Endothelial cell of umbilical vein (primary cell): ENCODE results near the gene PTDSS2. TPM values are rescaled to one million over a fixed set of nuclear protein-coding genes. Genes with fewer than 3 reads are reported as not detected.

ENCODE experiments used
- BruUV-seq: library from RNA; stranded (reverse); fragments of 400-500 nt; replicated peaks from 2 replicates; lab custom pipeline; 2021; lab: Mats Ljungman, UMichigan
- CTCF ChIA-PET: fragments of 300-600, 350-600 bp; sonication (Branson Sonifier 250); formaldehyde crosslinking; loops from one replicate; lab custom pipeline; 2021; ENCODE audit warnings: antibody characterized with exemption, inconsistent platforms; lab: Charles Lee
- POLR2A ChIA-PET: fragments of 300-600, 350-600 bp; sonication (Branson Sonifier 250); formaldehyde crosslinking; loops from one replicate; lab custom pipeline; 2021; ENCODE audit warnings: antibody characterized with exemption, inconsistent platforms; lab: Charles Lee
- DNase-seq: peaks from one replicate; pipeline ENCODE4 v3.0.0-alpha.2; 2011; ENCODE audit warnings: low read depth, low spot score
- FAIRE-seq: peaks from 2 replicates; lab custom pipeline; 2011; peaks lifted over from hg19 to GRCh38; lab: Jason Lieb, UNC
- H2AFZ ChIP-seq: 2 replicates; pipeline ENCODE4 v1.6.0; 2012; ENCODE audit warnings: low read depth, low read length, control low read depth, inconsistent platforms
- H3K27ac ChIP-seq: 2 replicates; pipeline ENCODE4 v1.5.1; 2011; ENCODE audit warnings: low read depth, mild to moderate bottlenecking, control low read depth, low read length, moderate library complexity; ENCODE audit not compliant: insufficient read depth
- H3K27me3 ChIP-seq, 2 experiments: 2 replicates each; pipeline versions ENCODE4 v1.6.0 to v1.6.1; 2011; ENCODE audit warnings: low read length in 2 of 2, mixed read lengths in 1 of 2; ENCODE audit not compliant: control insufficient read depth in 2 of 2, insufficient read depth in 2 of 2
- H3K36me3 ChIP-seq, 2 experiments: 2 replicates in 1 of 2; 3 replicates in 1 of 2; pipeline ENCODE4 v1.5.1; 2011; ENCODE audit warnings: low read length in 2 of 2, mild to moderate bottlenecking in 1 of 2, moderate library complexity in 1 of 2; ENCODE audit not compliant: control insufficient read depth in 2 of 2, insufficient read depth in 2 of 2; ENCODE audit errors: extremely low read depth in 1 of 2
- H3K4me1 ChIP-seq: 3 replicates; pipeline ENCODE4 v1.5.1; 2011; ENCODE audit warnings: mild to moderate bottlenecking, low read length; ENCODE audit not compliant: control insufficient read depth, insufficient read depth; ENCODE audit errors: extremely low read depth
- H3K4me2 ChIP-seq: 2 replicates; pipeline ENCODE4 v1.6.1; 2011; ENCODE audit warnings: low read length, control low read depth, mixed read lengths; ENCODE audit not compliant: insufficient read depth
- H3K4me3 ChIP-seq, 3 experiments: fragments of 200-600 bp in 1 of 3; sonication (generic), shearing (Covaris generic) in 1 of 3; replicated peaks in 1 of 3; 2 replicates each; pipeline ENCODE4 v1.5.1; 2011 to 2016; ENCODE audit warnings: control low read depth in 3 of 3, low read length in 3 of 3, mild to moderate bottlenecking in 2 of 3, inconsistent platforms in 1 of 3, low read depth in 1 of 3, moderate library complexity in 1 of 3; ENCODE audit not compliant: insufficient read depth in 1 of 3
- H3K79me2 ChIP-seq: 2 replicates; pipeline ENCODE4 v1.6.0; 2012; ENCODE audit warnings: low read length, inconsistent platforms; ENCODE audit not compliant: control insufficient read depth, insufficient read depth
- H3K9ac ChIP-seq: replicated peaks from 2 replicates; pipeline ENCODE3; 2011; ENCODE audit warnings: low read length, control low read depth; ENCODE audit not compliant: insufficient read depth; ENCODE audit errors: extremely low read depth
- H3K9me1 ChIP-seq: replicated peaks from 3 replicates; pipeline ENCODE4 v1.6.0; 2011; ENCODE audit warnings: mild to moderate bottlenecking, low read length; ENCODE audit not compliant: control insufficient read depth, insufficient read depth; ENCODE audit errors: extremely low read depth
- H3K9me3 ChIP-seq: replicated peaks from 2 replicates; pipeline ENCODE4 v1.5.1; 2012; ENCODE audit warnings: low read length, inconsistent platforms; ENCODE audit not compliant: control insufficient read depth, insufficient read depth
- H4K20me1 ChIP-seq: replicated peaks from 2 replicates; pipeline ENCODE3; 2011; ENCODE audit warnings: mild to moderate bottlenecking, low read length; ENCODE audit not compliant: control insufficient read depth, insufficient read depth; ENCODE audit errors: extremely low read depth
- EZH2 ChIP-seq: IDR thresholded peaks from 2 replicates; pipeline ENCODE4 v1.6.1; 2012; ENCODE audit warnings: borderline replicate concordance, low read depth, mild to moderate bottlenecking, moderate library complexity, low read length, inconsistent platforms; ENCODE audit not compliant: severe bottlenecking
- FOS ChIP-seq: IDR thresholded peaks from 2 replicates; pipeline ENCODE4 v1.6.1; 2011; ENCODE audit warnings: mild to moderate bottlenecking, low read length, moderate library complexity, borderline replicate concordance; ENCODE audit not compliant: insufficient read depth
- GATA2 ChIP-seq: IDR thresholded peaks from 2 replicates; pipeline ENCODE4 v1.7.0; 2011; ENCODE audit warnings: low read depth, mild to moderate bottlenecking, moderate library complexity, mixed read lengths, low read length; ENCODE audit not compliant: insufficient read length, insufficient read depth
- JUN ChIP-seq: IDR thresholded peaks from 2 replicates; pipeline ENCODE4 v1.6.1; 2011; ENCODE audit warnings: borderline replicate concordance, low read depth; ENCODE audit not compliant: insufficient read length, insufficient read depth
- MYC ChIP-seq: IDR thresholded peaks from one replicate; pipeline ENCODE4 v1.6.1; 2011; ENCODE audit warnings: mild to moderate bottlenecking, low read depth, low read length
- POLR2A ChIP-seq: IDR thresholded peaks from 2 replicates; pipeline ENCODE4 v1.6.1; 2012; ENCODE audit warnings: low read depth, mild to moderate bottlenecking, control low read depth, low read length
- POLR2AphosphoS5 ChIP-seq: IDR thresholded peaks from 2 replicates; pipeline ENCODE4 v1.6.1; 2012; ENCODE audit warnings: low read depth, mild to moderate bottlenecking, control low read depth, low read length, moderate library complexity; ENCODE audit not compliant: insufficient read depth
- dilution Hi-C: fragments of 300-500 bp; cut with MboI; formaldehyde crosslinking; loops from one replicate; pipeline ENCODE4 v1.15.0; 2019; ENCODE audit warnings: low sequenced_read_pairs; ENCODE audit not compliant: extremely low pct_ligation_motif_present
- intact Hi-C: fragments of 100-400 bp; cut with micrococcal nuclease; formaldehyde crosslinking; loops from one replicate; pipeline ENCODE4 v1.10.0; 2022
- polyA plus RNA-seq, 4 experiments: library from polyadenylated mRNA; depleted of rRNA in 3 of 4; stranded (reverse) in 3 of 4; unstranded in 1 of 4; fragments of >200 nt; gene quantifications; 2 replicates each; pipeline versions ENCODE4 v1.2.1 to v1.2.3, GENCODE V29; 2011 to 2012; ENCODE audit warnings: missing spikeins in 1 of 4
- total RNA-seq: library from RNA; stranded (reverse); gene quantifications from 2 replicates; pipeline ENCODE4 v1.2.3, GENCODE V29; 2021
- TF ChIP-seq, protein P1 (sequence below), 2 donors: IDR thresholded peaks; 1 replicate in 1 of 2; 2 replicates in 1 of 2; pipeline ENCODE4 v1.5.1; 2011; ENCODE audit warnings: low read length in 2 of 2, mild to moderate bottlenecking in 2 of 2, moderate library complexity in 2 of 2, control low read depth in 1 of 2, inconsistent platforms in 1 of 2, low read depth in 1 of 2; ENCODE audit not compliant: insufficient read depth in 1 of 2; ENCODE audit errors: extremely low read depth in 1 of 2
- TF ChIP-seq, protein P2 (sequence below): IDR thresholded peaks from 2 replicates; pipeline ENCODE4 v1.6.1; 2011; ENCODE audit not compliant: insufficient read depth, insufficient read length

PTDSS2 gene
- total and polyA plus RNA-seq, 2 donors (not counting 3 experiments of a cell fraction or from before 2014, with no cell fraction given), result 41.4 to 46.8 TPM

GRCh38 chr11:464316-464715 is 14.2 kb downstream of the PTDSS2 start:
- H3K4me1 ChIP-seq, result peaks cover under 1% of the 10 kb centered on the region
- H2AFZ ChIP-seq, result no peak overlapping the region
- no peaks in the 10 kb centered on the region for H3K9me3 ChIP-seq
- H3K27ac ChIP-seq, result no peak overlapping the region
- POLR2A ChIA-PET, result no interaction called here
- H4K20me1 ChIP-seq, result no peaks in the 10 kb centered on the region
- peaks cover 3% of the 10 kb centered on the region for H3K79me2 ChIP-seq
- no peak overlapping the region for H3K4me3 ChIP-seq
- no TSS peak for BruUV-seq
- intact Hi-C loops, result no loop called here
- no peak overlapping the region for H3K4me2 ChIP-seq
- FAIRE-seq, result no peak
- CTCF ChIA-PET, result no interaction called here
- H3K9ac ChIP-seq, result no peak overlapping the region
- dilution Hi-C loops, result no loop called here
- DNase-seq, result no peak
- no peaks in the 10 kb centered on the region for H3K27me3 ChIP-seq
- H3K9me1 ChIP-seq, result no peaks in the 10 kb centered on the region
- TF ChIP-seq GATA2 (no peak), FOS (no peak), POLR2A (no peak), JUN (no peak), EZH2 (no peak), POLR2AphosphoS5 (no peak), MYC (no peak)
- TF ChIP-seq, protein P1, sequence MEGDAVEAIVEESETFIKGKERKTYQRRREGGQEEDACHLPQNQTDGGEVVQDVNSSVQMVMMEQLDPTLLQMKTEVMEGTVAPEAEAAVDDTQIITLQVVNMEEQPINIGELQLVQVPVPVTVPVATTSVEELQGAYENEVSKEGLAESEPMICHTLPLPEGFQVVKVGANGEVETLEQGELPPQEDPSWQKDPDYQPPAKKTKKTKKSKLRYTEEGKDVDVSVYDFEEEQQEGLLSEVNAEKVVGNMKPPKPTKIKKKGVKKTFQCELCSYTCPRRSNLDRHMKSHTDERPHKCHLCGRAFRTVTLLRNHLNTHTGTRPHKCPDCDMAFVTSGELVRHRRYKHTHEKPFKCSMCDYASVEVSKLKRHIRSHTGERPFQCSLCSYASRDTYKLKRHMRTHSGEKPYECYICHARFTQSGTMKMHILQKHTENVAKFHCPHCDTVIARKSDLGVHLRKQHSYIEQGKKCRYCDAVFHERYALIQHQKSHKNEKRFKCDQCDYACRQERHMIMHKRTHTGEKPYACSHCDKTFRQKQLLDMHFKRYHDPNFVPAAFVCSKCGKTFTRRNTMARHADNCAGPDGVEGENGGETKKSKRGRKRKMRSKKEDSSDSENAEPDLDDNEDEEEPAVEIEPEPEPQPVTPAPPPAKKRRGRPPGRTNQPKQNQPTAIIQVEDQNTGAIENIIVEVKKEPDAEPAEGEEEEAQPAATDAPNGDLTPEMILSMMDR (IDR thresholded peaks at IDR 0.05; ENCODE audit: extremely low read depth in 1 of 2, insufficient read depth in 1 of 2, low read depth in 1 of 2, low read length in 2 of 2), result no peak
- TF ChIP-seq, protein P2, sequence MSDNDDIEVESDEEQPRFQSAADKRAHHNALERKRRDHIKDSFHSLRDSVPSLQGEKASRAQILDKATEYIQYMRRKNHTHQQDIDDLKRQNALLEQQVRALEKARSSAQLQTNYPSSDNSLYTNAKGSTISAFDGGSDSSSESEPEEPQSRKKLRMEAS, result no peak
- peaks cover 0 to 15% of the 10 kb centered on the region in 2 experiments for H3K36me3 ChIP-seq
